K562 (cell line): Measurements from ENCODE around the gene AKAP13. TPM values are rescaled to one million over a fixed set of nuclear protein-coding genes. Genes with fewer than 3 reads are reported as not detected.

Source experiments
- ATAC-seq: fragments of 200-7000 bp; cut with Tn5 transposase; 3 replicates; pipeline ENCODE4 v1.9.1; 2020; ENCODE audit warnings: moderate library complexity
- BruUV-seq: library from RNA; stranded (reverse); fragments of 400-500 nt; replicated peaks from 2 replicates; lab custom pipeline; 2021; lab: Mats Ljungman, UMichigan
- CTCF ChIA-PET: fragments of 300-600 bp; formaldehyde crosslinking; extraction: SDS; loops from one replicate; lab custom pipeline; 2021; ENCODE audit warnings: low intra/inter-chr PET ratio; lab: Yijun Ruan, JAX
- POLR2A ChIA-PET: fragments of 300-600, 350-650 bp; sonication (Branson Sonifier 250); formaldehyde crosslinking; extraction: SDS; loops from one replicate; lab custom pipeline; 2021; ENCODE audit warnings: antibody characterized with exemption, inconsistent platforms; lab: Yijun Ruan, JAX
- DNase-seq, 4 experiments: peaks; one replicate each; pipeline versions ENCODE4 v3.0.0 to v3.0.0-alpha.2; 2011 to 2018; ENCODE audit warnings: low spot score in 3 of 4, mixed read lengths in 3 of 4; ENCODE audit errors: extremely low read depth in 1 of 4
- FAIRE-seq: peaks from 2 replicates; lab custom pipeline; 2011; peaks lifted over from hg19 to GRCh38; lab: Jason Lieb, UNC
- H2AFZ ChIP-seq: 2 replicates; pipeline ENCODE4 v1.6.0; 2011; ENCODE audit warnings: low read depth, low read length, control low read depth, inconsistent platforms
- H3K27ac ChIP-seq: fragments of 200-600 bp; 3 replicates; pipeline ENCODE4 v1.8.0; 2011; ENCODE audit warnings: low read depth, mild to moderate bottlenecking, control low read depth, inconsistent platforms, low read length, moderate library complexity, mixed read lengths; ENCODE audit errors: extremely low read depth
- H3K27me3 ChIP-seq, 2 experiments: fragments of 300-600 bp in 1 of 2; 2 replicates in 1 of 2; 3 replicates in 1 of 2; pipeline versions ENCODE4 v1.6.0 to v1.8.0; 2011; ENCODE audit warnings: inconsistent platforms in 2 of 2, low read length in 2 of 2, mild to moderate bottlenecking in 1 of 2, mixed read lengths in 1 of 2, moderate library complexity in 1 of 2; ENCODE audit not compliant: control insufficient read depth in 2 of 2, insufficient read depth in 2 of 2
- H3K36me3 ChIP-seq: fragments of 300-600 bp; 3 replicates; pipeline ENCODE4 v1.8.0; 2011; ENCODE audit warnings: mild to moderate bottlenecking, low read length, inconsistent platforms; ENCODE audit not compliant: control insufficient read depth, insufficient read depth
- H3K4me1 ChIP-seq, 2 experiments: fragments of 200-600 bp in 1 of 2; replicated peaks in 1 of 2; 2 replicates in 1 of 2; 3 replicates in 1 of 2; pipeline versions ENCODE4 v1.5.1 to v1.8.0; 2011; ENCODE audit warnings: inconsistent platforms in 2 of 2, low read length in 2 of 2, mild to moderate bottlenecking in 1 of 2, mixed read lengths in 1 of 2, moderate library complexity in 1 of 2; ENCODE audit not compliant: control insufficient read depth in 2 of 2, insufficient read depth in 2 of 2
- H3K4me2 ChIP-seq: 2 replicates; pipeline ENCODE4 v1.6.1; 2011; ENCODE audit warnings: low read length, control low read depth, inconsistent platforms, mixed read lengths; ENCODE audit not compliant: insufficient read depth
- H3K4me3 ChIP-seq: fragments of 200-600 bp; sonication (generic), shearing (Covaris generic); 2 replicates; pipeline ENCODE4 v1.5.1; 2016; ENCODE audit warnings: control low read depth, inconsistent platforms
- H3K79me2 ChIP-seq: fragments of 200-600 bp; 3 replicates; pipeline ENCODE4 v1.8.0; 2011; ENCODE audit warnings: low read length, inconsistent platforms; ENCODE audit not compliant: control insufficient read depth, insufficient read depth
- H3K9ac ChIP-seq, 2 experiments: 2 replicates each; pipeline versions ENCODE4 v1.6.0 to v1.6.1; 2011; ENCODE audit warnings: low read depth in 2 of 2, low read length in 2 of 2, control low read depth in 1 of 2, inconsistent platforms in 1 of 2, mild to moderate bottlenecking in 1 of 2, mixed read lengths in 1 of 2; ENCODE audit not compliant: insufficient read depth in 1 of 2
- H3K9me1 ChIP-seq: one replicate; pipeline ENCODE4 v1.6.0; 2011; ENCODE audit warnings: inconsistent platforms, mild to moderate bottlenecking, low read length, moderate library complexity; ENCODE audit not compliant: control insufficient read depth, insufficient read depth
- H3K9me3 ChIP-seq: replicated peaks from 2 replicates; pipeline ENCODE4 v1.5.1; 2011; ENCODE audit warnings: low read depth, low read length, inconsistent platforms; ENCODE audit not compliant: control insufficient read depth, insufficient read depth
- H4K20me1 ChIP-seq: replicated peaks from 2 replicates; pipeline ENCODE4 v1.6.1; 2011; ENCODE audit warnings: low read length, inconsistent platforms, mixed read lengths; ENCODE audit not compliant: control insufficient read depth, insufficient read depth
- ELF4 ChIP-seq: fragments of 450-650 bp; formaldehyde crosslinking; IDR thresholded peaks from 2 replicates; pipeline ENCODE4 v1.4.0; 2022; ENCODE audit warnings: missing genetic modification characterization
- GABPB1 ChIP-seq: sonication (generic); formaldehyde crosslinking; IDR thresholded peaks from 2 replicates; pipeline ENCODE4 v1.8.0; 2022; ENCODE audit warnings: mild to moderate bottlenecking, missing genetic modification reagents
- HIVEP1 ChIP-seq: fragments of 250-450 bp; sonication (Bioruptor Pico); IDR thresholded peaks from 2 replicates; pipeline ENCODE4 v1.4.0; 2020; ENCODE audit warnings: mild to moderate bottlenecking
- MEF2D ChIP-seq: conservative IDR thresholded peaks from 2 replicates; pipeline ENCODE4 v1.6.1; 2016; ENCODE audit warnings: low read depth, missing genetic modification characterization, missing compliant biosample characterization
- OTX1 ChIP-seq: fragments of 450-650 bp; formaldehyde crosslinking; IDR thresholded peaks from 2 replicates; pipeline ENCODE4 v1.4.0; 2022; ENCODE audit warnings: mild to moderate bottlenecking
- SAFB ChIP-seq: fragments of 200-400 bp; formaldehyde crosslinking; IDR thresholded peaks from 2 replicates; pipeline ENCODE4 v1.6.1; 2017; ENCODE audit warnings: low read depth, low read length, borderline replicate concordance
- SNAPC5 ChIP-seq: fragments of 250-450 bp; sonication (Bioruptor Pico); IDR thresholded peaks from 2 replicates; pipeline ENCODE4 v1.8.0; 2021; ENCODE audit warnings: moderate library complexity, mild to moderate bottlenecking, inconsistent platforms
- TOE1 ChIP-seq, 2 experiments: fragments of 450-650 bp in 1 of 2; sonication (generic) in 1 of 2; formaldehyde crosslinking in 1 of 2; IDR thresholded peaks; 2 replicates each; pipeline versions ENCODE4 v1.7.1 to v1.8.0; 2016 to 2022; ENCODE audit warnings: borderline replicate concordance in 2 of 2, mild to moderate bottlenecking in 2 of 2, antibody characterized with exemption in 1 of 2, inconsistent platforms in 1 of 2, low read depth in 1 of 2, missing genetic modification reagents in 1 of 2, moderate library complexity in 1 of 2
- ZNF696 ChIP-seq: fragments of 250-450 bp; sonication (Bioruptor Pico); conservative IDR thresholded peaks from 2 replicates; pipeline ENCODE4 v1.4.0; 2020; ENCODE audit warnings: mild to moderate bottlenecking, moderate library complexity
- ZNF780A ChIP-seq: fragments of 250-450 bp; sonication (Bioruptor Pico); IDR thresholded peaks from 2 replicates; pipeline ENCODE4 v1.5.0; 2021; ENCODE audit warnings: mild to moderate bottlenecking
- WGBS: fragments of 100-300 bp; shearing (Covaris generic); methylation state at CpG from one replicate; pipeline ENCODE4 v1.1.6; 2016; ENCODE audit warnings: low coverage, mixed read lengths; ENCODE audit not compliant: insufficient coverage; ENCODE audit errors: missing lambda C conversion rate; 5-methylcytosine and 5-hydroxymethylcytosine counted together
- in situ Hi-C: fragments of 300-500 bp; cut with MboI; formaldehyde crosslinking; loops from 4 replicates; pipeline ENCODE4 v1.15.0; 2018; ENCODE audit warnings: inconsistent platforms, mixed read lengths
- intact Hi-C: fragments of 100-400 bp; cut with micrococcal nuclease; formaldehyde crosslinking; loops from 2 replicates; pipeline ENCODE4 v1.14.2; 2022
- polyA plus RNA-seq, 8 experiments: library from polyadenylated mRNA; depleted of rRNA in 4 of 8; stranded (reverse) in 5 of 8; unstranded in 3 of 8; fragments of >200 nt; fragmentation: Nextera tagmentation in 2 of 8; fragmentation: Illumina TruSeq in 1 of 8; extraction: Ambion mirVana in 2 of 8; extraction: Trizol in 1 of 8; gene quantifications; 2 replicates each; pipeline versions ENCODE4 v1.2.1 to v1.2.3, GENCODE V29; 2011 to 2014; ENCODE audit warnings: inconsistent platforms in 1 of 8, missing spikeins in 1 of 8
- total RNA-seq, 7 experiments: library from RNA; depleted of rRNA in 6 of 7; stranded (reverse); fragments of >200 nt in 6 of 7; fragmentation: Illumina TruSeq in 2 of 7; extraction: Trizol in 2 of 7; gene quantifications; 2 replicates each; pipeline versions ENCODE4 v1.2.1 to v1.2.3, GENCODE V29; 2011 to 2021; ENCODE audit warnings: low replicate concordance in 1 of 7

AKAP13 gene
- total and polyA plus RNA-seq, 9 of the 15 experiments (the other 6 are each of a cell fraction or from before 2014, with no cell fraction given): 0.03 to 1.7 (median 0.42) TPM

DNA sequence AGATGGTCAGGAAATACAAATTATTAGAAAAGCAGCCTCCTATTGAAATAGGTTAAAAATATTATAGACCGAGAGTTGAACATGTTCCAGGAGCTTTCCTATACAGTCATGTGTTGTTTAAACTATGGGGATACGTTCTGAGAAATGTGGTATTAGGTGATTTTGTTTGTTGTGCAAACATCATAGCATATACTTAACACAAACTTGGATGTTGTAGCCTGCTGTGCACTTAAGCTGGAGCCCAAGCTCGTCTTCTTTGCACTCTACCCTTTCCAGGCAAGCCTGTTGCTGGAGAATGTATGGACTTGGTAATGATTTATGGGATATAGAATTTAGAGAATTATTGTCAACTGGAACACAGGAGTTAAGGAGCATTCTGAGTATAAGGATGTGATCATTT lies 140.2 kb downstream of the AKAP13 start:
- intact Hi-C loops (no loop called here), in situ Hi-C loops (no loop called here)
- FAIRE-seq (no peak), ATAC-seq (no peak), DNase-seq (no peak)
- no peaks in the 10 kb centered on the region; a peak in 1 of 5 replicates for H3K27me3 ChIP-seq
- BruUV-seq: no TSS peak
- ChIA-PET POLR2A (no interaction called here), CTCF (no interaction called here)
- H3K9me3 ChIP-seq: no peaks in the 10 kb centered on the region
- H4K20me1 ChIP-seq: no peaks in the 10 kb centered on the region
- no peak overlapping the region for H2AFZ ChIP-seq
- no peaks in the 10 kb centered on the region for H3K9me1 ChIP-seq
- no peak overlapping the region for H3K4me3 ChIP-seq
- no peak overlapping the region for H3K27ac ChIP-seq
- H3K9ac ChIP-seq: no peak overlapping the region
- no peak overlapping the region for H3K4me2 ChIP-seq
- H3K36me3 ChIP-seq: no peaks in the 10 kb centered on the region
- 0% methylated on average over 3 of the region's 3 CpGs for WGBS
- TF ChIP-seq OTX1 (CRISPR knock-in tag): no peak
- no peaks in the 10 kb centered on the region for H3K4me1 ChIP-seq
- no peaks in the 10 kb centered on the region for H3K79me2 ChIP-seq

GRCh38 chr15:85523530-85523929 lies 143.1 kb downstream of the AKAP13 start:
- H3K79me2 ChIP-seq: no peaks in the 10 kb centered on the region

More at GRCh38 chr15:85523530-85523929, 143.1 kb downstream of the AKAP13 start:
- intact Hi-C loops: no loop called here
- Histone ChIP-seq H3K27ac (no peak overlapping the region), H3K4me2 (no peak overlapping the region), H3K27me3 (peaks cover 0 to 2% of the 10 kb centered on the region in 2 experiments; a peak in 2 of 5 replicates), H3K4me3 (no peak overlapping the region), H4K20me1 (no peaks in the 10 kb centered on the region), H3K36me3 (no peaks in the 10 kb centered on the region), H2AFZ (no peak overlapping the region), H3K4me1 (no peaks in the 10 kb centered on the region), H3K9ac (no peak overlapping the region), H3K9me1 (no peaks in the 10 kb centered on the region), H3K9me3 (no peaks in the 10 kb centered on the region)
- no peak for DNase-seq
- BruUV-seq: no TSS peak
- no peak for FAIRE-seq
- in situ Hi-C loops: no loop called here
- POLR2A ChIA-PET: interaction anchor here (0.6 to 0.7 kb wide), 2 partner anchors 76 to 303 kb away, joined by 3 to 4 read pairs; no protein-coding TSS in a partner anchor
- CTCF ChIA-PET: no interaction called here
- ATAC-seq: no peak
- 0% methylated on average over 4 of the region's 4 CpGs for WGBS
- TF ChIP-seq ZNF780A (CRISPR knock-in tag) (no peak), GABPB1 (CRISPR knock-in tag) (no peak), SAFB (no peak), TOE1 (IDR thresholded peaks at IDR 0.05; ENCODE audit: borderline replicate concordance) (no peak), TOE1 (CRISPR knock-in tag; IDR thresholded peaks at IDR 0.05; ENCODE audit: borderline replicate concordance, low read depth) (no peak), ELF4 (CRISPR knock-in tag) (no peak), SNAPC5 (no peak), MEF2D (no peak), HIVEP1 (CRISPR knock-in tag) (no peak), ZNF696 (CRISPR knock-in tag) (no peak)
